Measurements from ENCODE around the gene CDK9. TPM values are rescaled to one million over a fixed set of nuclear protein-coding genes. Genes with fewer than 3 reads are reported as not detected.
A peak's percentile ranks its signal among the peaks of the same experiment; 100 is the strongest.

CDK9 gene
- 10 to 100 TPM; 44.6 to 83.1 (median 58.1) TPM for polyA plus RNA-seq

GRCh38 chr9:127785933-127786772, at the start of gene CDK9:
CDK9 (plus strand) TSS chr9:127786034; CDS start chr9:127786149, 115 bp downstream.
- H3K4me1 Mint-ChIP-seq = peaks cover 66 to 70% of the 10 kb centered on the region in 2 donors
- DNase-seq = peak; percentile 95 to 97 (median 97)
- peak within 1 kb of the TSS; percentile 93 to 99 (median 98) for H3K27ac Mint-ChIP-seq
- peaks cover 28 to 44% (median 30%) of the 10 kb centered on the region in 3 donors for H3K27me3 Mint-ChIP-seq (ENCODE audit: low read depth in 3 of 3)
- peak within 1 kb of the TSS; percentile 90 to 92 (median 91) for H3K4me3 Mint-ChIP-seq
- peaks cover 6 to 27% (median 10%) of the 10 kb centered on the region in 3 donors for H3K36me3 Mint-ChIP-seq
- H3K9me3 Mint-ChIP-seq = peaks cover 0 to 1% (median 0%) of the 10 kb centered on the region in 6 donors

GRCh38 chr9:127738666-127739065, 47.2 kb upstream of the CDK9 start:
- H3K4me3 Mint-ChIP-seq = no peak overlapping the region

GRCh38 chr9:127739614-127740330, 46.1 kb upstream of the CDK9 start:
- Mint-ChIP-seq H3K4me1 (peaks cover 5 to 10% of the 10 kb centered on the region in 2 donors), H3K27ac (peak overlapping the region in 2 of 6 donors; percentile 6 to 48), H3K36me3 (peaks cover 6 to 19% (median 7%) of the 10 kb centered on the region in 3 donors), H3K9me3 (no peaks in the 10 kb centered on the region), H3K4me3 (no peak overlapping the region), H3K27me3 (ENCODE audit: low read depth in 3 of 3) (peaks cover 2 to 8% (median 5%) of the 10 kb centered on the region in 3 donors)
- DNase-seq = no peak

More at GRCh38 chr9:127738666-127739065, 47.2 kb upstream of the CDK9 start:
- H3K4me1 Mint-ChIP-seq = peaks cover 15 to 19% of the 10 kb centered on the region in 2 donors
- peaks cover 3 to 11% (median 5%) of the 10 kb centered on the region in 3 donors for H3K27me3 Mint-ChIP-seq (ENCODE audit: low read depth in 3 of 3)
- H3K27ac Mint-ChIP-seq = peak overlapping the region in 5 of 6 donors; percentile 21 to 86 (median 81)
- peaks cover 6 to 18% (median 7%) of the 10 kb centered on the region in 3 donors for H3K36me3 Mint-ChIP-seq
- DNase-seq = no peak
- H3K9me3 Mint-ChIP-seq = no peaks in the 10 kb centered on the region

GRCh38 chr9:127741831-127742434, 43.9 kb upstream of the CDK9 start:
- H3K27ac Mint-ChIP-seq = peak overlapping the region in 4 of 6 donors; percentile 34 to 56 (median 46)
- H3K4me1 Mint-ChIP-seq = peaks cover 4% of the 10 kb centered on the region in 2 donors
- DNase-seq = no peak
- H3K27me3 Mint-ChIP-seq (ENCODE audit: low read depth in 3 of 3) = peaks cover 0 to 3% (median 0%) of the 10 kb centered on the region in 3 donors
- H3K36me3 Mint-ChIP-seq = peaks cover 6 to 25% (median 7%) of the 10 kb centered on the region in 3 donors
- H3K4me3 Mint-ChIP-seq = no peak overlapping the region
- no peaks in the 10 kb centered on the region for H3K9me3 Mint-ChIP-seq

- H3K27ac Mint-ChIP-seq = peak overlapping the region in 2 of 6 donors; percentile 23 to 32
Observed at GRCh38 chr9:127742435-127743088, 43.3 kb upstream of the CDK9 start.

GRCh38 chr9:127744398-127745110, 41.3 kb upstream of the CDK9 start:
- peaks cover 0 to 24% (median 0%) of the 10 kb centered on the region in 3 donors for H3K36me3 Mint-ChIP-seq
- H3K27me3 Mint-ChIP-seq (ENCODE audit: low read depth in 3 of 3) = peaks cover 0 to 1% (median 0%) of the 10 kb centered on the region in 3 donors
- H3K27ac Mint-ChIP-seq = peak overlapping the region in 3 of 6 donors; percentile 39 to 57 (median 57)
- H3K4me3 Mint-ChIP-seq = no peak overlapping the region
- no peaks in the 10 kb centered on the region for H3K9me3 Mint-ChIP-seq
- no peak for DNase-seq
- peaks cover 7 to 14% of the 10 kb centered on the region in 2 donors for H3K4me1 Mint-ChIP-seq

More at GRCh38 chr9:127742435-127743088, 43.3 kb upstream of the CDK9 start:
- peaks cover 7 to 8% of the 10 kb centered on the region in 2 donors for H3K4me1 Mint-ChIP-seq
- no peak for DNase-seq
- no peak overlapping the region for H3K4me3 Mint-ChIP-seq
- H3K36me3 Mint-ChIP-seq = peaks cover 6 to 28% (median 7%) of the 10 kb centered on the region in 3 donors
- H3K27me3 Mint-ChIP-seq (ENCODE audit: low read depth in 3 of 3) = peaks cover 0 to 3% (median 0%) of the 10 kb centered on the region in 3 donors
- no peaks in the 10 kb centered on the region for H3K9me3 Mint-ChIP-seq

- Mint-ChIP-seq H3K36me3 (peaks cover 0 to 25% (median 6%) of the 10 kb centered on the region in 3 donors), H3K4me1 (peaks cover 21 to 23% of the 10 kb centered on the region in 2 donors), H3K27ac (peak overlapping the region; percentile 49 to 77 (median 66)), H3K4me3 (no peak overlapping the region), H3K9me3 (no peaks in the 10 kb centered on the region), H3K27me3 (ENCODE audit: low read depth in 3 of 3) (no peaks in the 10 kb centered on the region)
- DNase-seq = peak; percentile 24 to 45 (median 36)
Observed at GRCh38 chr9:127746959-127747569, 38.8 kb upstream of the CDK9 start.

GRCh38 chr9:127749090-127749787, 36.6 kb upstream of the CDK9 start:
- Mint-ChIP-seq H3K4me3 (no peak overlapping the region), H3K4me1 (peaks cover 28 to 36% of the 10 kb centered on the region in 2 donors), H3K9me3 (no peaks in the 10 kb centered on the region), H3K36me3 (peaks cover 0 to 21% (median 6%) of the 10 kb centered on the region in 3 donors), H3K27me3 (ENCODE audit: low read depth in 3 of 3) (peaks cover 0 to 3% (median 0%) of the 10 kb centered on the region in 3 donors), H3K27ac (peak overlapping the region in 1 of 6 donors; percentile 39)
- no peak for DNase-seq

GRCh38 chr9:127751269-127752054, 34.4 kb upstream of the CDK9 start:
- peaks cover 0 to 3% (median 0%) of the 10 kb centered on the region in 3 donors for H3K27me3 Mint-ChIP-seq (ENCODE audit: low read depth in 3 of 3)
- peaks cover 0 to 21% (median 6%) of the 10 kb centered on the region in 3 donors for H3K36me3 Mint-ChIP-seq
- DNase-seq = no peak
- H3K4me1 Mint-ChIP-seq = peaks cover 28 to 36% of the 10 kb centered on the region in 2 donors
- H3K27ac Mint-ChIP-seq = peak overlapping the region in 5 of 6 donors; percentile 7 to 80 (median 70)
- H3K9me3 Mint-ChIP-seq = no peaks in the 10 kb centered on the region
- H3K4me3 Mint-ChIP-seq = no peak overlapping the region

GRCh38 chr9:127753148-127753547, 32.7 kb upstream of the CDK9 start:
- Mint-ChIP-seq H3K4me3 (no peak overlapping the region), H3K27ac (peak overlapping the region in 5 of 6 donors; percentile 6 to 69 (median 36)), H3K27me3 (ENCODE audit: low read depth in 3 of 3) (peaks cover 0 to 3% (median 0%) of the 10 kb centered on the region in 3 donors), H3K36me3 (peaks cover 0 to 16% (median 6%) of the 10 kb centered on the region in 3 donors), H3K4me1 (peaks cover 15 to 29% of the 10 kb centered on the region in 2 donors), H3K9me3 (no peaks in the 10 kb centered on the region)
- no peak for DNase-seq

- no peak for DNase-seq
- Mint-ChIP-seq H3K9me3 (no peaks in the 10 kb centered on the region), H3K4me3 (no peak overlapping the region), H3K4me1 (peaks cover 16 to 31% of the 10 kb centered on the region in 2 donors), H3K36me3 (peaks cover 0 to 17% (median 6%) of the 10 kb centered on the region in 3 donors), H3K27ac (no peak overlapping the region), H3K27me3 (ENCODE audit: low read depth in 3 of 3) (peaks cover 0 to 3% (median 0%) of the 10 kb centered on the region in 3 donors)
Observed at GRCh38 chr9:127753622-127754021, 32.2 kb upstream of the CDK9 start.
